Fibroblast of lung (primary cell): ENCODE measurements around the gene MRPL37.

Source experiments
- CTCF ChIP-seq, 2 donors: IDR thresholded peaks in 1 of 2; conservative IDR thresholded peaks in 1 of 2; 1 replicate in 1 of 2; 2 replicates in 1 of 2; pipeline ENCODE4 v1.5.1; 2011 to 2012; ENCODE audit warnings: low read length in 2 of 2, control low read depth in 1 of 2, inconsistent platforms in 1 of 2, low read depth in 1 of 2, mild to moderate bottlenecking in 1 of 2
- EZH2 ChIP-seq: IDR thresholded peaks from 2 replicates; pipeline ENCODE4 v1.5.1; 2012; ENCODE audit warnings: low read length, control low read depth, mild to moderate bottlenecking; ENCODE audit errors: missing control alignments

DNA sequence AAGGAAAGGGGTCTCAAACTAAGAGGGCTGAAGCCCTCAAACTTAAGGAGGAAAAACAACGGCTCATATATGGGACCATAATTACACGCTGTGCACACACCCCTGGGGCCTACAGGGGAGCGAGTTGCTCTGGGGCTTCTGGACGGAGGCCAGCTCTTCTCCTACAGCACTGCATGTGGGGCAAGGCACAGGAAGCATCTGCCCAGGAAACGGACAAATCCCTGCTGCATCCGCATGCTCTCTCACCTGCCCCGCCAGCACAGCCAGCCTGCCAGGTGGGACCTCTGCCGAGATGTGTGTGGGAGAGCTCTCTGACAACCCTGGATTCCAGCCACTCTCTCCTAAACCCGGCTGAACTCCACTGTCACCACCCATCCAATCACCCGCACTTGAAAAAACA, 54.1 kb downstream of the MRPL37 start:
- no peak for TF ChIP-seq CTCF (conservative IDR thresholded peaks at IDR 0.05 in 1 of 2, IDR thresholded peaks at IDR 0.05 in 1 of 2; ENCODE audit: low read depth in 1 of 2, low read length in 2 of 2)
- TF ChIP-seq EZH2: no peak
